ENCODE results near the gene SNRNP48. TPM values are rescaled to one million over a fixed set of nuclear protein-coding genes. Genes with fewer than 3 reads are reported as not detected.

The SNRNP48 gene
- total and polyA plus RNA-seq, 2 donors (not counting 3 experiments of a cell fraction or from before 2014, with no cell fraction given), result 4.2 to 13.2 TPM

GRCh38 chr6:7589221-7589620 lies 777 bp upstream of the SNRNP48 start:
- peak overlapping the region; percentile 9 for H2AFZ ChIP-seq (ENCODE audit: low read depth, low read length)
- no peak overlapping the region for H3K4me3 ChIP-seq (replicated peaks in 1 of 3; ENCODE audit: insufficient read depth in 1 of 3, low read depth in 1 of 3, low read length in 3 of 3)
- BruUV-seq (replicated peaks), result no TSS peak
- no peaks in the 10 kb centered on the region for H3K9me1 ChIP-seq (replicated peaks; ENCODE audit: control insufficient read depth, extremely low read depth, insufficient read depth, low read length)
- peaks cover 31% of the 10 kb centered on the region for H3K79me2 ChIP-seq (ENCODE audit: control insufficient read depth, insufficient read depth, low read length)
- H3K9ac ChIP-seq (replicated peaks; ENCODE audit: extremely low read depth, insufficient read depth, low read length), result no peak overlapping the region
- FAIRE-seq, result no peak
- POLR2A ChIA-PET, result interaction anchor here (1.0 kb wide), 1 partner anchor 200 kb away, joined by 6 read pairs; the partner anchor contains the start of genes CAGE1 and RIOK1
- peaks cover 11% of the 10 kb centered on the region for H3K4me1 ChIP-seq (ENCODE audit: control insufficient read depth, extremely low read depth, insufficient read depth, low read length)
- H3K36me3 ChIP-seq (ENCODE audit: control insufficient read depth in 2 of 2, extremely low read depth in 1 of 2, insufficient read depth in 2 of 2, low read length in 2 of 2), result peaks cover 0 to under 1% of the 10 kb centered on the region in 2 experiments
- CTCF ChIA-PET, result interaction anchor here (0.9 to 1.8 kb wide), 5 partner anchors 29 to 892 kb away, joined by 3 to 7 read pairs (median 3); partner anchors contain the start of gene DSP
- H3K4me2 ChIP-seq (ENCODE audit: insufficient read depth, low read length), result peak overlapping the region; percentile 79
- H3K27ac ChIP-seq (ENCODE audit: insufficient read depth, low read depth, low read length), result no peak overlapping the region
- dilution Hi-C loops (cut with MboI; ENCODE audit: extremely low pct_ligation_motif_present, low sequenced_read_pairs) (no loop called here), intact Hi-C loops (cut with micrococcal nuclease) (no loop called here)
- TF ChIP-seq POLR2A (IDR thresholded peaks at IDR 0.05; ENCODE audit: low read depth, low read length) (no peak), MYC (IDR thresholded peaks at IDR 0.05; ENCODE audit: low read depth, low read length) (no peak), MAX (IDR thresholded peaks at IDR 0.05; ENCODE audit: insufficient read depth, insufficient read length) (no peak), JUN (IDR thresholded peaks at IDR 0.05; ENCODE audit: borderline replicate concordance, insufficient read depth, insufficient read length, low read depth) (no peak)
- peaks cover 0 to 6% of the 10 kb centered on the region in 2 experiments for H3K27me3 ChIP-seq (ENCODE audit: control insufficient read depth in 2 of 2, insufficient read depth in 2 of 2, low read length in 2 of 2)
- H4K20me1 ChIP-seq (replicated peaks; ENCODE audit: control insufficient read depth, extremely low read depth, insufficient read depth, low read length), result no peaks in the 10 kb centered on the region
- H3K9me3 ChIP-seq (replicated peaks; ENCODE audit: control insufficient read depth, insufficient read depth, low read length), result no peaks in the 10 kb centered on the region
- DNase-seq (ENCODE audit: low read depth, low spot score), result no peak

- H3K9me3 ChIP-seq (replicated peaks; ENCODE audit: control insufficient read depth, insufficient read depth, low read length), result no peaks in the 10 kb centered on the region
- intact Hi-C loops (cut with micrococcal nuclease) (loop anchor here (1.0 to 5.0 kb wide), 4 partner anchors 174 to 914 kb away; partner anchors contain the start of gene SSR1), dilution Hi-C loops (cut with MboI; ENCODE audit: extremely low pct_ligation_motif_present, low sequenced_read_pairs) (no loop called here)
- peaks cover 0 to 6% of the 10 kb centered on the region in 2 experiments for H3K27me3 ChIP-seq (ENCODE audit: control insufficient read depth in 2 of 2, insufficient read depth in 2 of 2, low read length in 2 of 2)
- no peaks in the 10 kb centered on the region for H3K9me1 ChIP-seq (replicated peaks; ENCODE audit: control insufficient read depth, extremely low read depth, insufficient read depth, low read length)
- H3K4me3 ChIP-seq (replicated peaks in 1 of 3; ENCODE audit: insufficient read depth in 1 of 3, low read depth in 1 of 3, low read length in 3 of 3), result peak overlapping the region; percentile 59 to 89 (median 87)
- peaks cover 4 to 5% of the 10 kb centered on the region in 2 experiments for H3K36me3 ChIP-seq (ENCODE audit: control insufficient read depth in 2 of 2, extremely low read depth in 1 of 2, insufficient read depth in 2 of 2, low read length in 2 of 2)
- CTCF ChIA-PET, result interaction anchor here (1.8 kb wide), 1 partner anchor 894 kb away, joined by 7 read pairs; no protein-coding TSS in a partner anchor
- H3K27ac ChIP-seq (ENCODE audit: insufficient read depth, low read depth, low read length), result no peak overlapping the region
- H3K4me2 ChIP-seq (ENCODE audit: insufficient read depth, low read length), result peak overlapping the region; percentile 98
- H2AFZ ChIP-seq (ENCODE audit: low read depth, low read length), result peak overlapping the region; percentile 83
- peaks cover 11% of the 10 kb centered on the region for H3K4me1 ChIP-seq (ENCODE audit: control insufficient read depth, extremely low read depth, insufficient read depth, low read length)
- DNase-seq (ENCODE audit: low read depth, low spot score), result peak; percentile 22
- no peak for FAIRE-seq
- POLR2A ChIA-PET, result interaction anchor here (0.6 kb wide), 1 partner anchor 316 kb away, joined by 7 read pairs; no protein-coding TSS in a partner anchor
- peaks cover 31% of the 10 kb centered on the region for H3K79me2 ChIP-seq (ENCODE audit: control insufficient read depth, insufficient read depth, low read length)
- H4K20me1 ChIP-seq (replicated peaks; ENCODE audit: control insufficient read depth, extremely low read depth, insufficient read depth, low read length), result no peaks in the 10 kb centered on the region
- peak overlapping the region; percentile 43 for H3K9ac ChIP-seq (replicated peaks; ENCODE audit: extremely low read depth, insufficient read depth, low read length)
- TF ChIP-seq EZH2 (IDR thresholded peaks at IDR 0.05; ENCODE audit: borderline replicate concordance, low read depth, low read length, severe bottlenecking) (no peak), GATA2 (IDR thresholded peaks at IDR 0.05; ENCODE audit: insufficient read depth, insufficient read length, low read depth, low read length) (no peak), MAX (IDR thresholded peaks at IDR 0.05; ENCODE audit: insufficient read depth, insufficient read length) (no peak), MYC (IDR thresholded peaks at IDR 0.05; ENCODE audit: low read depth, low read length) (no peak), JUN (IDR thresholded peaks at IDR 0.05; ENCODE audit: borderline replicate concordance, insufficient read depth, insufficient read length, low read depth) (no peak), CTCF (IDR thresholded peaks at IDR 0.05; ENCODE audit: extremely low read depth in 1 of 2, insufficient read depth in 1 of 2, low read depth in 1 of 2, low read length in 2 of 2) (no peak), POLR2A (IDR thresholded peaks at IDR 0.05; ENCODE audit: low read depth, low read length) (no peak), FOS (IDR thresholded peaks at IDR 0.05; ENCODE audit: borderline replicate concordance, insufficient read depth, low read length) (no peak), POLR2AphosphoS5 (IDR thresholded peaks at IDR 0.05; ENCODE audit: insufficient read depth, low read depth, low read length) (no peak)
- no TSS peak for BruUV-seq (replicated peaks)
Measured at GRCh38 chr6:7590918-7591302, 912 bp downstream of the SNRNP48 start.

Data from endothelial cell of umbilical vein (primary cell).